HG03064 (cell line): Measurements from ENCODE around the gene CSKMT.
A peak's percentile ranks its signal among the peaks of the same experiment; 100 is the strongest.
"Not testable (repeated sequence)": the region's sequence is repeated elsewhere in the genome, so short reads cannot be mapped to it uniquely, and the experiment has no call there.

Experiments
- ATAC-seq: cut with Tn5 transposase; IDR thresholded peaks from one replicate; pipeline ENCODE4 v1.9.1; 2021; ENCODE audit warnings: low read depth; ENCODE audit not compliant: unreplicated experiment

The CSKMT gene

DNA sequence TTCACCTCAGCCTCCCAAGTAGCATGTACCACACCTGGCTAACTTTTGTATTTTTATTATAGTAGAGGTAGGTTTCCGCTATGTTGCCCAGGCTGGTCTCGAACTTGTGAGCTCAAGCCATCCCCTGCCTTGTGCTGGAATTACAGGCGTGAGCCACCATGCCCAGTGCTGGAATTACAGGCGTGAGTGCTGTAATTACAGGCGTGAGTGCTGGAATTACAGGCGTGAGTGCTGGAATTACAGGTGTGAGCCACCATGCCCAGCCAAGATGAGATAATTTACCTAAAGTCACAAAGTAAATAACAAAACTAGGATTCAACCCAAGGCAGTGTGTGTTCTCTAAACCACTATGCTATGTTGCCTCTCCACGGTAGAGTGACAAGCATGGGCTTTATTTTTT, 17.4 kb downstream of the CSKMT start:
- no peak for ATAC-seq

DNA sequence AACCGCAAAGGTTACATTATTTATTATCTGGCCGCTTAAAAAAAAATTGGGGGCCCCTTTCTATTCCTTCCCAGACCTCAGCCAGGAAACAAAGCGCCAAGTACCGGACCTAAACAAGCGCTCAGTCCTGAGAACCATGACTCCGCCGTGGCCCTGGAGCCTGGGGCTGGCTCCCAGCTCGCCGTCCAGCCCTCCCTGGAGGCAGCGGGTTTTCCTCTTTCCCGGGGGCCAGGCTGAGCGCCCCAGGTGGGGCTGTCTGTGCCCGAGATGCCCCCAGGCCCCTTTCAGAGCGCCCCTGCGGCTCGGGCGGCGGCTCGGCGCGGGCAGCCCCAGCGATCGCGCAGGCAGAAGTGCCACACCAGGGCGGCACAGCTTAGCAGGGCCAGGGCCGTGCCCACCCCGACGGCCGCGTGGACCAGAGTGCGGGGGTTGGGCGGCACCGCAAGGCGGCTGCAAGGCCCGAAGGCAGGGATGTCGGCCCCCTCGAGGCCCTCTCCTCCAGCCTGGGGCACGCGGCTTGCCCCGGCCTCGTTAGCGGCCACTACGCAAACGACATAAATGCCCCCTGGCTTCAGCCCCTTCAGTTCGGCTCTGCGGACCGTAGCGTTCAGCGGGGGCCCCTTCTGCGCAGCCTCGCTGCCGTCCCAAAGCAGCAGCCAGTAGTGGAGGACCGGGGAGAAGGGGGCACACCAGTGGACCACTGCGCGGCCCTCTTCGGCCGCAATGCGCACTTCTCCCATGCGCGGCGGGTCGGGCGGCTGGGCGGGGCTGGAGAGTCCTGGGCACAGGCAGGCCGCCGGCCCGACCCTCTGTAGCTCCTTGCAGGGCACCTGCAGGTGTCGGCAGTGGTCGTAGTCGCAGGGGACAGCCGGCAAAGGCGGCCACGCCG, 22.6 kb downstream of the CSKMT start:
- no peak for ATAC-seq

DNA sequence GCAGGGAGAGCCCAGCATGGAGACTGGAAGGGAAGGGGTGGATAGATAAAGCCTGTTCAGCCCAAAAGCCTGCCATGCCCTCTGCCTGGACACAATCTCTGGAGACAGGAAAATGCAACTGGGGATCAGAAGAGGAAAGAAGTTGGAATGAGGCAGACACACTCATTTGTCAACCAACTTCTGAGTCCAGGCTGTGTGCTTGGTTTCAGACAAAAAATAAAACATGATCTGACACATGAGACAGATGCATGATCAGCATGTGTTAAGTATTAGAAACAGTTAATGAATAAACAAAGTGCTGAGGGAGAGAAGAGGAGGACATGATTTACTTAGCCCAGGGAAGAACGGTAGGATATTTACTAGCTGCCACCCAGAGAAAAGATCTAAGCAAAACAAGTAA, 23.4 kb downstream of the CSKMT start:
- ATAC-seq: no peak

DNA sequence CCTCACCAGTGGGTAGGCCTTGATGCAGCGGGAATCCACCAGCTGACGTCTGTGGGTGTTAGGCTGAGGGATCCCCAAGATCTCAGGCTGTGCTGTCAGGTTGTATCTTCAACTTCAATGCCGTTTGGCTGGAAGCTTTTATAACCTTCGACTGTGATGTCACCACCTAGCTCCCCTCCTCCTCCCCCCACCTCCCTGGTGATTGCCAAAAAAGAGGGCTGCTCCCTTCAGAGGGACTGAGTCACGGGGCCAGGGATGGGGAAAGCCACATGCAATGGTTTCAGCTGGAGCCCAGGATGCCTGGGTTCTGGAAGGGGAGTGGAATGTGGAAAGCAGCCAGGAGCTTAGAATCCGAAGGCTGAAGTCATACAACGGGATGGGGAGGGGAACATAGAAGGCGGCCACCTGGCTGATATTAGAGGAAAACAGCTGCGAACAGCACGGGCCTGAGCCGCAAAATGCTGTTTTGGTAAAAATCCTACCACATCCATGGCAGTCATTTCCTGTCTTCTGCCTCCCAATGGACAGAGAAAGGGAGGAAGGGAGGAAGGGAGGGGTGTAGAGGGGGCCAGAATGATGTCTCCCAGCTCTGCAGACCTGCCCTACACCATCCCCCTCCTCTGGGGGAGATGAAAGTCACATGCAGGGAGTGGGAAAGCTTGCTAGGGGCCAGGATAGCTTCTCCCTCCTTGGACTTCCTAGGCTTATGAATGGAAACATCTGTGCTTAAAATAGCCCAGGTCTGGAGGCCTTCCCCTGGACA, 24.5 kb downstream of the CSKMT start, which contains the start of gene LRRN4CL:
Gene LRRN4CL, minus strand, starts transcription at position 110 of the 763 bp plus-strand sequence. CDS start 1,022 bp downstream, outside the sequence.
- no peak for ATAC-seq

DNA sequence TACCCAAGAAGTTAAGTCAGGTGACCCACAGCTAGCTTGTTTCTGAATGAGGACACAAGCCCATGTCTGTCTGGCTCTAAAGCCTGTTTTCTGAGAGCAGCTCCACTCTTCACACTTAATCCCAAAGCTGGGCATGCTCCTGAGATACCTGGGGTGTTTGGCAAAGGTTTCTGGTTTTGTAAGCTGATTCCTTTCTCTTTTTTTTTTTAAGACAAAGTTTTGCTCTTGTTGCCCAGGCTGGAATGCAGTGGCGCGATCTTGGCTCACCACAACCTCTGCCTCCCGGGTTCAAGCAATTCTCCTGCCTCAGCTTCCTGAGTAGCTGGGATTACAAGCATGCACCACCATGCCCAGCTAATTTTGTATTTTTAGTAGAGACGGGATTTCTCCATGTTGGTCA, 28.5 kb downstream of the CSKMT start:
- ATAC-seq: not testable (repeated sequence)

DNA sequence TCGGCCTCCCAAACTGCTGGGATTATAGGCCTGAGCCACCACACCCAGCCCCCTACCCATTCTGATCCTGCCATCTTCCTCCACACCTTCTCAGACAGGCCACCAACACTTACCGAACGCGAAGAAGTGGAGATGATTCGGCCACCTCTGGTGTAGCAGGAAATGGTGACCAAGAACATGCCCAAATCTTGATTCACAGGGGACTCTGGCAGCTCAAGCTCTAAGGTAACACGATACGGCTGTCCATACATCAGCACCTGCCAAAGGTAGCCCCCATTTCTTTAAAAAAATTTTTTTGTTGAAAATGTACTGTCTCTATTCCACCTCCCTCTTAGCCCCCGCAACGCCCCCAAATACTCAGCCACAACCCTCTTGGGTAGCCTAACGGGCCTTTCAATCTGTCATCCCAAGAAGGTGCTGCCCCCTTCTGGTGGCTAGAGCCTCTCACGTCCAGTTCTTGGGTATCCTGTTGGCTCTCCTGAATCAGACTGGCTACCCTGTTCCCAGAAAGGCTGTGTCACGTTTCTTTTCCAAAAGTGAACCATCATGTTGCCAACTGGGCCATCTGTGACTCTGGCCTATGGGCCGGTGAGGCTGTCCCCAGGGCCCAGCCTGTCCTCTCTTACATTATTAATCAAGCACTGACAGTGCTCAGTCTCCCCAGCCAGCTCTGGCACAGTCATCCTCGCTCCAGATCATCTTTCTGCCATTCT, 29.5 kb downstream of the CSKMT start:
- ATAC-seq: no peak

DNA sequence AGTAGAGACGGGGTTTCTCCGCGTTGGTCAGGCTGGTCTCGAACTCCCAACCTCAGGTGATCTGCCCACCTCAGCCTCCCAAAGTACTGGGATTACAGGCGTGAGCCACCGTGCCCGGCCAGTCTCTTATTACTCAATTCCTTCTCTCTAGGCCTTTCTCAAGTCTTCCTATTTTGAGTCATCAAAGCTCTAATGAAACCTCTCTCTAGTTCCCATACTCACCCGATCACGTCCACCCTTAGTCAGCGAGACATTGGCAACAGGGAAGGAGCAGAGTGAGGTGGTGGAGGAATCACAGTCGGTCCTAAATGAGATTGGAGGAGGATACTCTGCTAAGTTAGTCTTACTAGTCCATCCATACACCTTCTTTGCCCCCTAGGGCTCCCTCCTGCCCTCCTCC, 37.1 kb downstream of the CSKMT start:
- no peak for ATAC-seq

DNA sequence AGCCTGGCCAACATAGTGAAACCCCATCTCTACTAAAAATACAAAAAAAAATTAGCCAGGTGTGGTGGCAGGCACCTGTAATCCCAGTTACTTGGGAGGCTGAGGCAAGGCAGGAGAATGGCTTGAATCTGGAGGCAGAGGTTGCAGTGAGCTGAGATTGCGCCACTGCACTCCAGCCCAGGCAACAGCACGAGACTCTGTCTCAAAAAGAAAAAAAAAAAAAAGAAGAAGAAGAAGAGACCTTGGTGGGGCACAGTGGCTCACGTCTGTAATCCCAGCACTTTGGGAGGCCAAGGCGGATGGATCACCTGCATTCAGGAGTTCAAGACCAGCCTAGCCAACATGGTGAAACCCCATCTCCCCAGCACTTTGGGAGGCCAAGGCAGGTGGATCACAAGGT, 38.8 kb downstream of the CSKMT start:
- not testable (repeated sequence) for ATAC-seq

DNA sequence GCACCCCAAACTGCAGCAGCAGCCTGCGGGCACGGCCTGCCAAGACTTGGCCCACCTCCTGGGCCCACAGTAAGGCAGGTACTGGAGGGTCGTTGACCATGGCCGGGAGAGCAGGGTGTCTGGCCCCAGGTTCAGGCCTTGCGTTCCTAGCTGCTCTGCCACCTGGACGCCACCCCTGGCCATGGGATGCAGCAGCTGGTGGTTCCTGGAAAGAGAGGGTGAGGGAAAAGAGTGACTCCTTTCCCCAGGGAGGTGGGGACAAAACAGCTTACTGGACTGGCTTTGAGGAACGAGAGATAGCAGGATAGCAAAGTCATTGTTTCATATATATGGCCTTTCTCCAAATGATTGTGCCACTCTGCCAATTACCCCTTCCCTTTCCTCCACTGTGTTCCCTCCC, 40.3 kb downstream of the CSKMT start:
- no peak for ATAC-seq

DNA sequence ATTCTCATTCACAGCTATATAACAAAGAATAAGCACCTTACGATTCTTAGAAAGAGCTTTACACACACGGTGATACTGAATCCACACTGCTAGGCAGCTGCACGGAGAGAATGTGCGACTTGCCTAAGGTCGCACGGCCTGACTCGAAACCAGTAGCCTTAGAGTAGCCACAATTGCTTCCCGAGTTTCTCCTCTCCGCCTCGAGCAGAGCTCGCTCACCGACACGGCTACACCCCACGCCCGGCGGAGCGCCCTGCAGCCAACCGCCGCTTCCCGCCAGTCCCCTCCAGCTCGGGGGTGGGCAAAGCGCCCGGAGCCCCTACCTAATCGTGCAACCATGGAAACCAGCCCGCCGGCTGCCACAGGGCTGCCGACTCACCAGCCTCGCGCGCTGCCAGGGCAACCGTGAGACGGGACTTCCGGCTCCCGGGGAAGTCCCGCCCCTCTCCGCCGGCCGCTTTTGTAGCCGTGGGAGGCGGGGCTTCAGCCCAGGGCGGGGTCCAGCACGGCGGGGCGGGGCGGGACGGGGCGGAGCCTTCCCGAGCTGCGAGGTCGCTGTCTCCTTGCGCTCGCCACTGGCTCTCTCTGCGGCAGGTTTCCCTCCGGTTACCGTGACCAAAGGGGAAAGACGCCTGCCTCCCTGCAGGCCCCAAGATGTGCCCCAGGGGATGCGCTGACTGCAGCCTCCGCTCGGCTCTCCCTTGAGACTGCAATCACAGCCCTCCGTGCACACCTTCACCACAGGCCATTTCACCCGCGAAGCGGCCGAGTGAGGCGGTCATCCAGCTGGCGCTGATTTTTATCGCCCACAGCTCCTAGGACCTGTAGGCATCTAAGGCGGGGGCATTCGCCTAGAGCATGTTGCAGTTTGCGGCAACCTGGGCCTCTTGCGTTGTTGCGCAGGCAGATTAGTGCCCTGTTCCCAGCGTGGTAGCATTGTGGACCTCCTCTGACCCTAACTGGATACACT, 41.1 kb downstream of the CSKMT start:
- ATAC-seq: peak; percentile 49

DNA sequence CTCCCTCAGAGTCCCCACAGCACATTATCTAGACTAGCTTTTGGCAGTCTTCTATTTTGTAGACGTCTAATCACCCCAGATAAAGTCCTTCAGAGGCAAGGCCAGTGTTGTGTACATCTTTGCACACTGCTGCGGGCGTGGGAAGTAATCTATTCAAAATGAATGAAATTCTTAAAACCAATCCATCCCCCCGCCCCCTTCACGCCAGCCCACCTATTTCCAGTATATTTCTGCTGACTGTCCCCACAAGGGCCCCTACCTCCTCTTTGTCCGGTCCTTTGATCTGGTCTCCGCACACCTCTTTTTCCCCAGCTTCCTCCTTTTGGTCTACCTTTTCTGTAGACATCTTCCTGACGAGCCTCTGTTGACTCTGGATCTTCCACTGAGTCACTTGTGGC, 41.7 kb downstream of the CSKMT start:
- ATAC-seq: no peak

DNA sequence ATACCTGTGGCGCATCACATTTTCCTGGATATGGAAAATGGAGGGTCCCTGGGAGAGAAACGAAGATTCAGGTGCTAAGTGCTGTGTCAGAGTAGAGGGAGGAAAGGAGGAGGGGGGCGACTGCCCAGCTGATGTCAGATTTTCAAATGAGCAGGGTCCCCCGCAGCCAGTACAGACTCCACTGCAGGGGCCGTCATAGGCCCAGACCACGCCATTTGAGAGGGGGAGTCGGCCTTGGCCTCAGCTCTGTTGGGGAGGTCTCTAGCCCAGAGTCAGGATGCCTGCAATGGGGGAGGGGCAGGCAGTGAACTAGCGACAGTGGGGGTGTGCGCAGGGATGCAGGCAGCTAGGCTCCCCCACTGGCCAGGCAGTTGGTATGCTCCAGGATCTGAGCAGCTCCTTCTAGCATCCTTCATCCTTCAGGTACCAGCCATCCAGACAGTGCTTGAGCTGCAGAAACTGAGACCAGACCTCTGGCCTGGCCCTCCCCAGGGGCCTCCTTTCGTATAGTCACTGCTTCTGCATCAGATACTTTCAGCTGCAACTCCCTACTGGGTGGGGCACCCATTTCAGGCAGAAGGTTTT, 42.3 kb downstream of the CSKMT start, which contains the start of the genes BSCL2 and GNG3:
Gene BSCL2, minus strand, starts transcription at position 148 of the 585 bp plus-strand sequence. CDS start 229 bp downstream, outside the sequence.
Gene GNG3, plus strand, starts transcription at position 400 of the 585 bp plus-strand sequence. CDS start 620 bp downstream, outside the sequence.
- ATAC-seq: no peak

DNA sequence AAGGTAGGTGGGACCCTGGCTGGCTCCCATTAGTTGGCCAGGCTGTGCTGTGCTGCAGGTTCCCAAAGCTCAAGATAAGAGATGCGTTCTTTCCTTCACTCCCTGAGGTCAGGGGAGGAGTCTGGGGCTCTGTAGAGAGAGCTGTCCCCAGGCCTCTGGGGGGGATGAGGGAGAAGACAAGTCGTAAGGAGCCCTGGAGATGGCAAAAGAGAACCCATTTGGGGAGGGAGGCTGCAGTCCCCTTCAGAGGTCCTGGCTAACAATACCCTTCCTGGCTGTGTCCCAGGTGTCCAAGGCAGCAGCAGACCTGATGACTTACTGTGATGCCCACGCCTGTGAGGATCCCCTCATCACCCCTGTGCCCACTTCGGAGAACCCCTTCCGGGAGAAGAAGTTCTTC, 43.3 kb downstream of the CSKMT start:
- ATAC-seq: no peak

DNA sequence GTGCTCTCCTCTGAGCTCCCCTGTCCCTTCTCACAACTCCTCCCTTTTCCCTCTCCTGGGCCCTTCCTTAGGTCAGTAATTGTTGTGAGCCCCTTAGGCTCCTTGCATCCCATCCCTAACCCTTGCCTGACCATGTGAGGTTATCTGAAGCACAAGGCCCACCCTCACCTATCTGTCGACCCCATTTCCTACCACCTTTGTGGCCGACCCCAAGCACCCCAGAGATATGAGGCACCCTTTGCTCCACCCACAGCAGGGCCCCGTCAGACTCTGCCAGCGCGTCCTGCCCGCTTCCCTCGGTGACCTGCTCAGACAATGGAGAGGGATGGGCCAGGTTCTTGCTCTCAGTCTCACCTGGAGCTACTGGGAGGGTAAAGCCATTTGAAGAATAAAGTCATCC, 43.7 kb downstream of the CSKMT start:
- ATAC-seq: no peak

DNA sequence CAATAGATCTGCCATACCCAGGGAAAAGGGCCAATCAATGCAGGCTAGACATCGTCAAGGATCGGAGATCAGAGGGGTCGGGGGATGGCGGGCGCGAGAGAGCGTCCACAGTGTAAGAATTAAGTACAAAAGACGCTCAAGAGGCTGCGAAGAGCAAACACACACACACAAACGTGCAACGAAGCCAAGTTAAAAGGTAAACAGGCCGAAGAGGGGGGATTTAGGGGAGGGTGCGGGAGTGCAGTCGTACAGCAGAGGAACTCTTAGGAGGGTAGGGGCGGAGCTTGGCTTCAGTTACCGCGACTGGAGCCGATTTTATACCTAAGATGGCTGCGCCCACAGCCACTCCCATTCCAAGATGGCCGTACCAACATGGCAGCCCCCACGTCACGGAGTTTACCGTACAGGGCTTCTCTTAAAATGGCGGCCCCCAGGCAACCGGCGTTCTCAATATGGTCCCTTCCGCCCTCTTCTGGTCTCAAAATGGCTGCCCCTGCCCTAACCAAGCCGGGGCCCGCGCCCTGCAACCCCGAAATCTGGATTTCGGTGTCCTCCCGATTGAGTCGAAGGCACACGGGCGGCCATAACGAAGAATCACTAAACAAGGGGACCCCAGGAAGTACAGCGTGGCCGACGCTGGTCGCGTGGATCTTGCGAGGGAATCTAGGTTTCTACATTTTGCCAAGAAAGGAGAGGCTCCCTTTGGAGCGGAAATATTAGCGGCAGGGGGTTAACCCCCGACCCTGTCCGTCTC, 44.3 kb downstream of the CSKMT start:
- ATAC-seq: peak; percentile 66

DNA sequence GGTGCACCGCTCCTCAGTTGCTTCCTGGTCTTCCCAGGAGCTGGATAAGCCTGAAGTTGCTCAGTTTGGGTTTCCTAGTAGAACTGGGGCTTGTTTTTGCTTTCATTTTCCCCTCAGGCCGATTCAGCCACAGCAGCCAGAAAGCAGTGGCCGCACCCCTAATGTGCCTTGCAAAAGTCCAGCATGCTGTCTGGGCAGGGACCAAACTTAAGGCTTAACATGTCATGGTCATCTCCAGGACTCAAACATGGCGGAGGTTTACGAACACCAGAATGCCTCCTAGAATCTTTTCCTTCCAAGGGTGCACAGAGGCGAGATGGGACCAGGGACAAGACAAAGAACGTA, 44.9 kb downstream of the CSKMT start:
- ATAC-seq: no peak

DNA sequence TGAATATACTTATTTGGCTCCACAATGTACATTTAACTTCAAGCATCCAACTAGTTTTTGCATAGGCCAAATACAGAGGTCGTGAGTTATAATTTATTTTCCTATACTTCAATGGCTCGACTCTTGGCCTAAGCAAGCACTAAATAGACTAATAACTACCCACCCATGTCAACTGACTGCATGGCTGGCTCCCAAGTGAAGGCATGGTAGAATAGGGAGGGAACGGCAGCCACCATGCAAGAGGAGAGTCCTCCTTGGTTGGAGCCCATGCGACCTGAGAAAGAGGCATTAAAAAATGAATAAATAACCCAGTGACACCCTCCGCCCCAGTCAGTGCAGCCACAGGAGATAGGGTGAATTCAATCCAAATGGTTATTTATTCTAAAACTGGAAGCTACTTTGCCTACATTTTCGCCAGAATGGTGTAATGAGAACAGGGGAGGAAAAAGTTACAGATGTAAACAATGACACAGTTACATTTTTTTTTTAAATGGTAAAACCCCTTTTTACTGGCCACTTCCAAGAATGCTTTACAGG, 47.2 kb downstream of the CSKMT start:
- no peak for ATAC-seq

DNA sequence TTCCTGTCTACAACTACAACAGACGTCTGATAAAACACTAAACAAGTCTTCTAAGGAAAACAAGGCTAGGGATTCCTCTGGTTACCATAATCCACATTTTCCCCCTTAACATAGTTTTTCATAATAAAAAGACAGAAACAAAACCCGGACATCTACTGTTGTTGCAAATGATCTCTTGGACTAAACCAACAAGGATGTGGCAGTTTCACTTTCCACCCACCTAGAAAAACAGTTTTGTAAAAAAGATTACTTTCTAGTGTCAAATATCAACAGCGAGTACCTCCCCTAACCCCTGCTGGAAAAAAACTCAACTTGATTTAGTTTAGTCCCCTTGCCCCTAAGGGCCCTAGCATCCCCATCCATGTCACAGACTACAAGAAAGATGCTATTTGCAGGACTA, 47.7 kb downstream of the CSKMT start:
- no peak for ATAC-seq
